ENCODE data around the gene PSMA3. TPM values are rescaled to one million over a fixed set of nuclear protein-coding genes. Genes with fewer than 3 reads are reported as not detected.

PSMA3 gene
- total RNA-seq (100 to 1,000 TPM; 136 to 238 (median 211) TPM), polyA plus RNA-seq (100 to 1,000 TPM; 235 to 466 (median 274) TPM)
- long read RNA-seq, donor 1, transcript PSMA3-212 (3 exons, 730 nt) = minor isoform, 6 of 61 reads
- long read RNA-seq, donor 1, transcript PSMA3-201 (11 exons, 970 nt) = major isoform, 48 of 61 reads
- long read RNA-seq, donor 1, partial matches to known transcripts = 3 of 61 reads
- long read RNA-seq, donor 1, other reads (novel, unspliced or antisense) = 4 of 61 reads
- long read RNA-seq, donor 2, transcript PSMA3-201 (11 exons, 970 nt) = major isoform, 135 of 154 reads
- long read RNA-seq, donor 2, partial matches to known transcripts = 0 of 154 reads
- long read RNA-seq, donor 2, other reads (novel, unspliced or antisense) = 17 of 154 reads

- DNase-seq (peak; percentile 98 to 99), ATAC-seq (peak; percentile 92 to 96 (median 93))
- H3K9me3 ChIP-seq = no peaks in the 10 kb centered on the region
- H3K27me3 ChIP-seq (ENCODE audit: insufficient read depth in 3 of 3, low read length in 2 of 3) = no peaks in the 10 kb centered on the region
- TF ChIP-seq CTCF (IDR thresholded peaks at IDR 0.05) = no peak
- 0 to 1% (median 0%) methylated on average over 49 to 50 of the region's 50 CpGs for WGBS, 3 donors
- peaks cover 35% of the 10 kb centered on the region for H3K4me1 ChIP-seq
- peak within 1 kb of the TSS; percentile 89 for H3K4me3 ChIP-seq
- intact Hi-C loops (cut with DNase I) = loop anchor here (2.0 to 5.0 kb wide), 3 partner anchors 38 to 54 kb away; partner anchors contain the start of gene ARID4A (in 2 of the 2)
- H3K27ac ChIP-seq = peak within 1 kb of the TSS; percentile 98
- peaks cover 3 to 31% of the 10 kb centered on the region in 2 donors for H3K36me3 ChIP-seq (ENCODE audit: insufficient read depth in 1 of 2, low read depth in 1 of 2)
These were observed at the start of gene PSMA3 for GRCh38 chr14:58244556-58245387. PSMA3 (plus strand) TSS chr14:58244843; CDS start chr14:58244921, 78 bp downstream.

GRCh38 chr14:58196198-58196597, 48.4 kb upstream of the PSMA3 start:
- H3K4me1 ChIP-seq = peaks cover 4% of the 10 kb centered on the region
- H3K27me3 ChIP-seq (ENCODE audit: insufficient read depth in 3 of 3, low read length in 2 of 3) = no peaks in the 10 kb centered on the region
- DNase-seq = no peak
- TF ChIP-seq CTCF (IDR thresholded peaks at IDR 0.05) = no peak
- H3K9me3 ChIP-seq = no peaks in the 10 kb centered on the region
- H3K36me3 ChIP-seq (ENCODE audit: insufficient read depth in 1 of 2, low read depth in 1 of 2) = no peaks in the 10 kb centered on the region
- 90 to 97% (median 94%) methylated on average over 1 of the region's 1 CpG for WGBS, 3 donors
- H3K27ac ChIP-seq = no peak overlapping the region
- intact Hi-C loops (cut with DNase I) = no loop called here
- no peak overlapping the region for H3K4me3 ChIP-seq
- no peak for ATAC-seq

GRCh38 chr14:58198086-58198485, 46.6 kb upstream of the PSMA3 start:
- DNase-seq (no peak), ATAC-seq (no peak)
- WGBS, 3 donors = 96 to 99% (median 97%) methylated on average over 5 of the region's 5 CpGs
- peaks cover 0 to 4% of the 10 kb centered on the region in 2 donors for H3K36me3 ChIP-seq (ENCODE audit: insufficient read depth in 1 of 2, low read depth in 1 of 2)
- no peaks in the 10 kb centered on the region for H3K9me3 ChIP-seq
- intact Hi-C loops (cut with DNase I) = no loop called here
- H3K4me1 ChIP-seq = peaks cover 7% of the 10 kb centered on the region
- H3K27me3 ChIP-seq (ENCODE audit: insufficient read depth in 3 of 3, low read length in 2 of 3) = no peaks in the 10 kb centered on the region
- H3K4me3 ChIP-seq = no peak overlapping the region
- TF ChIP-seq CTCF (IDR thresholded peaks at IDR 0.05) = no peak
- H3K27ac ChIP-seq = no peak overlapping the region

- Histone ChIP-seq H3K4me1 (peaks cover 7% of the 10 kb centered on the region), H3K4me3 (peak within 1 kb of the TSS; percentile 74), H3K36me3 (ENCODE audit: insufficient read depth in 1 of 2, low read depth in 1 of 2) (peaks cover 0 to 20% of the 10 kb centered on the region in 2 donors), H3K9me3 (no peaks in the 10 kb centered on the region), H3K27me3 (ENCODE audit: insufficient read depth in 3 of 3, low read length in 2 of 3) (no peaks in the 10 kb centered on the region), H3K27ac (peak within 1 kb of the TSS; percentile 91)
- peak; percentile 95 to 98 (median 96) for ATAC-seq
- intact Hi-C loops (cut with DNase I) = loop anchor here (2.0 to 5.0 kb wide), 2 partner anchors 37 to 39 kb away; no protein-coding TSS in a partner anchor
- no peak for TF ChIP-seq CTCF (IDR thresholded peaks at IDR 0.05)
- WGBS, 3 donors = 0 to 1% (median 1%) methylated on average over 51 to 78 of the region's 78 CpGs
- DNase-seq = peak; percentile 90 to 94
These were observed 44.7 kb upstream of the PSMA3 start, which contains the start of gene ACTR10 for GRCh38 chr14:58199726-58200479. ACTR10 (plus strand) TSS chr14:58200149; CDS start chr14:58200218, 69 bp downstream.
